ENCODE results near the gene EXOC3.
"Not testable (repeated sequence)": the region's sequence is repeated elsewhere in the genome, so short reads cannot be mapped to it uniquely, and the experiment has no call there.

Gene EXOC3

DNA sequence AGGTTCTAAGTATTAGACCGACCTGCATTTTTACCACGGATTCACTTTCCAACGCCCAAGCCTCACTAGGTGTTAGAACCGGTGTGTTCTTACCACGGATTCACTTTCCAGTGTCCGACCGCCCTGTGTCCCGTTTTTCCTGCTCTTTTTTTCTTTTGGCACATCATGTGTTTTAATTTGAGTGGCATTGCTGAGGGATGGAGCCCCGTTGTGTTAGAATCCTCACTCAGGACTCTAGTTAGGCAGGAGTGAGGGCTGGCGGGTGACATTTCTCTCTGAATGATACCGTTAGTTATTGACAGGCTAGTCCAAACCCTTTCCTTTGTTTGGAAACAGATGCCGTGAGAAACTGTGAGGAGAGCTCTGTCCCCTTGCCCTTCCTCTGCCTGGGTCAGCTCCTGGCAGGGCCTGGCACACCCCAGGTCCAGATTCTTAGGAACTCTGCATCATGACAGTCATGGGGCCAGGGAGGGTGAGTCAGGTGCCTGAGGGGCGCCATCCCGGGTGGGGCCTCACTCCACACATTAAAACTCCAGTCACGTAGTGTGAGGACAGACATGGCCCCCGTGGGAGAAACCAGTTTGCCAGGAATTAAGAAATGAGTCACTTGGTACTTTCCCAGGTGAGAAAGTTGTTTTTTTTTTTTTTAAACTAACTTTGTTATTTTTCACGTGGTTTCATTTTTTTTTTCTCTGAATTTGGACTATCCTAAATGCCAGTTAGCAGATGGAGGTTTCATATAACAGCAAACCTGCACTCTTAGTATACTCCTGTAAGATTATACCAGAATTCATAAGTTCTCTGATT, 15.8 kb downstream of the EXOC3 start:
- DNase-seq = no peak

DNA sequence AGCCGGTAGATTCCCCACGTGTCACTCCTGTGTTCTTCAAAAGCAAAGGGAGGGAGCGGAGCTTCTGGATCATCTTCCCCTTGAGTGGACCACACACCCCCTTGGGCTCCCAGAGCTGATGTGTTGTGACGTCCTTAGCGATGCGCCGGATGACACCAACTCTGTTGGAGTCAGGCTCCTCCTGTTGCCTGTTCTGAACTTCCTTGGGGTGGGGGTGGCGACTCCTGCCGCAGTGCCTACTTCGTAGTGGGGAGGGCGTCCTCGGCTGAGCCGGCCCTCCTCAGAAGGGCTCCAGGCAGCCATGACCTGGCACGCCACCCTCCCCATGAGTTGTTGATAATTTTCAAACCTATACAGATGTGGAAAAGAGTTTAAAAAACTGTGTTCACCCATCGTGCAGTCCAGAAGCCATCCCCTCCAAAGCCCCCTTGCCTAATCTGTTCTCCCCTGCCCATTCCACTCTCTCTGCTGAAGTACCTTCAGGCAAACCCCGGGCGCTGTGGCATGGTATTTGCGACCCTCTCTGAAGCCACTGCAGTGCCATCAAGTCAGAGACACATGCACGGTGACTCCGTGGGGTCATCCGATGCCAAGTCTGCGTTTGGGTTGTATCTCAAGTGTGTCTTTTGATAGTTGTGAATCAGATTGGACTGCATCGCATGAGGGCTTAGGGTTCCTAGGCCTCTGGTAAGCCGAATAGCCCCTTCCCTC, 16.7 kb downstream of the EXOC3 start:
- no peak for DNase-seq

DNA sequence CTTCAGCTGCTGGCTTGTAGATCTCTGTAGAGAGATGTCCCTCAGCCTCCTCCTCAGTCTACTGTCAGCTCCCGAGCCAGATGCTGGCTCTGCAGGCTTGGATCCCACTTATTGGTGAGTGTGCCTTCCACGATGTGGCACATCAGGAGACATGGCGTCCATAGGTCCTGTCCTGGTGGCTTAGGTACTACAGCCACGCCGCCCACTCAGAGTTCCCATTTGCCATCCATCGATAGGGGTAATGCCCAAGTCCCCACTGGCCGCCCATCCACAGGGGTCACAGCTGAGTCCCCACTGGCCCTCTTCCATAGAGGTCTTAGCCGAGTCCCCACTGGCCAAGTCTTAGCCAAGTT, 17.3 kb downstream of the EXOC3 start:
- DNase-seq = no peak

DNA sequence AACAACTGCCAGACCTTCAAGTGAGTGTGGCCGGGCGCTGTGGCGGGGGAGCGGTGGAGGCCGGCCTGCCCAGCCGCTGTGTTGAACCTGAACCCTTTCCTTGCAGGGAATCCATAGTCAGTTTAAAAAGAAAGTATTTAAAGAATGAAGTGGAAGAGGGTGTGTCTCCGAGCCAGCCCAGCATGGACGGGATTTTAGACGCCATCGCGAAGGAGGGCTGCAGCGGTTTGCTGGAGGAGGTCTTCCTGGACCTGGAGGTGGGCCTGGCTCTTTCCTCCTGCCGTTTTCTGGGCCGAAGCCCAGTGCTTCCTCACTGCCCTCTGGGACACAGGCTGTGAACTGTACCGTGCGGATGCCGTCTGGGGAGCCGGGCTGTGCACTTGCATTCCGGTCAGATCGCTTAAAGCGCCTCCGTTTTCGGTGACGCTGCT, 19.1 kb downstream of the EXOC3 start:
- DNase-seq = no peak

DNA sequence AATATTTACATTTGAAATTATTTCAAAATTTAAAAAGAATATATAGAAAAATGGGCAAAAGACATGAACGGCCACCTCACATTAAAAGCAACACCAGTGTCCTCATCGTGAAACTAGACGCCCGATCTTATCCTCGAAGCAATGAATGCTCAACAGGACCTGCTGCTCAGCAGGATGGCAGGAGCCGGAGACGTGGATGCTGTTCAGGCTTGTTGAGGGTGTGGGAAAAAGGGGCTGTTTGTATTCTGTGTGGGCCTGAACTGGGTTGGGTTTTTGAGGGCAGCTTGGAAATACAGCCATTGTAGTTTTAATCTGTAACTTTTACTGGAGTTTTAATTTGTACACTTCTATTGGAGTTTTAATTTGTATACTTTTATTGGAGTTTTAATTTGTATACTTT, 20.3 kb downstream of the EXOC3 start:
- no peak for DNase-seq

DNA sequence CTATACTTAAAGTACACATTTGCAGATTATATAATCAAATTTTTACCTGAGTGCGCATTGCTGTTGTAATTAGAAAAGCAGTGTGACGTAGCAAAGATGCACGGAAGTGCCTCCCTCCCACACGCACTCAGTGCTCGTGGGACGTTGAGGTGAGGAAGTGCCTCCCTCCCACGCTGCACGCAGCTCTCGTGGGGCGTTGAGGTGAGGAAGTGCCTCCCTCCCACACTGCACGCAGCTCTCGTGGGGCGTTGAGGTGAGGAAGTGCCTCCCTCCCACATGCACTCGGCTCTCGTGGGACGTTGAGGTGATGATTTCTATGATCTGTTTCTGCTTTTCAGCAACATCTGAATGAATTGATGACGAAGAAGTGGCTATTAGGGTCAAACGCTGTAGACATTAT, 21.0 kb downstream of the EXOC3 start:
- DNase-seq = no peak

DNA sequence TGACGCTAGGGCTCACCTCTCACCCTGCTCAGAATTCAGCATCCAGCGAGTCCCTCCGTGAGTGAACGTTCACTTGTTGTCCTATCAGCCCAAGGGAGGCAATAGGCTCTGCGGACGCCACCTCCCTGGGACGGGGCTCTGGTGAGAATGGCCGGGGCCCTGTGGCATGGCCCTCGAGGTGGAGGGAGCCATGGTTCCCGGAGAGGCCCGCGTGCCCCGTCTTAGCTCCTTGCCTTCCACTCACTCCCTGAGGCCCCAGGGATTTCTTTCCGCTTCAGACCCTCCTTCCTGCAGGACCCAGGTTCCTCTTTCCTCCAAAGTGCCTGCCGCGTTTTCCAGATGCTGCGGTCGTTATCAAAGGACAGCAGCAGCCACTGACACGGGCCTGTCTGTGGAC, 21.5 kb downstream of the EXOC3 start:
- no peak for DNase-seq

DNA sequence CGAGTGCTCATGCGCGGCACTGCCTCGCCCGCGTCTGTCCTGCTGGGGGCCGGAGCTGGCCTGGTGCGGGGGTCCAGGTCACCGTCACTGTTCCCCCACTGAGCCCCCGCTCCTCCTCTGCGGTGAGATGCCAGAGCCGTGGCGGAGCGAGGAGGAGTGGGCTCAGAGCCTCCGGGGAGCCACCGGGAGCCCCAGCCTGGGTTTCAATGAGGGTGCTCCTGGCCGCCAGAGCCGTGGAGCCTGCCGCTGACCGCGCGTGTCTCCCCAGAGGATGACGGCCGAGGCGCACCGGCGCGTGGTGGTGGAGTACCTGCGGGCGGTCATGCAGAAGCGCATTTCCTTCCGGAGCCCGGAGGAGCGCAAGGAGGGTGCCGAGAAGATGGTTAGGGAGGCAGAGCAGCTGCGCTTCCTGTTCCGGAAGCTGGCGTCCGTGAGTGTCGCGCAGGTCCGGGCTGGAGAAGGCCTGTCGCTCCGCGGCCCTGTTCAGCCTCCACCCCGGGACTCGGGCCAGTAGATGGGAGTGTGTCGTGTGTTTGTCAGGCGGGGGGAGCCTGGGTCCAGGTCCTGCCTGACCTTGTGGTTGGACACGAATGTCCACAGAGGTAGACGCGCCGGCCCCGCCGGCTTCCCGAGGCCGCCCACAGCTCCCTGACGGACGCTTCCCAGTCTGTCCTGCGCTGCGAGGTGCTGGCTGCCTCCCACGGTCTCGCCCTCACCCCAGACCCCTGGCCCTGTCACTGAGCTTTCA, 22.0 kb downstream of the EXOC3 start:
- no peak for DNase-seq

DNA sequence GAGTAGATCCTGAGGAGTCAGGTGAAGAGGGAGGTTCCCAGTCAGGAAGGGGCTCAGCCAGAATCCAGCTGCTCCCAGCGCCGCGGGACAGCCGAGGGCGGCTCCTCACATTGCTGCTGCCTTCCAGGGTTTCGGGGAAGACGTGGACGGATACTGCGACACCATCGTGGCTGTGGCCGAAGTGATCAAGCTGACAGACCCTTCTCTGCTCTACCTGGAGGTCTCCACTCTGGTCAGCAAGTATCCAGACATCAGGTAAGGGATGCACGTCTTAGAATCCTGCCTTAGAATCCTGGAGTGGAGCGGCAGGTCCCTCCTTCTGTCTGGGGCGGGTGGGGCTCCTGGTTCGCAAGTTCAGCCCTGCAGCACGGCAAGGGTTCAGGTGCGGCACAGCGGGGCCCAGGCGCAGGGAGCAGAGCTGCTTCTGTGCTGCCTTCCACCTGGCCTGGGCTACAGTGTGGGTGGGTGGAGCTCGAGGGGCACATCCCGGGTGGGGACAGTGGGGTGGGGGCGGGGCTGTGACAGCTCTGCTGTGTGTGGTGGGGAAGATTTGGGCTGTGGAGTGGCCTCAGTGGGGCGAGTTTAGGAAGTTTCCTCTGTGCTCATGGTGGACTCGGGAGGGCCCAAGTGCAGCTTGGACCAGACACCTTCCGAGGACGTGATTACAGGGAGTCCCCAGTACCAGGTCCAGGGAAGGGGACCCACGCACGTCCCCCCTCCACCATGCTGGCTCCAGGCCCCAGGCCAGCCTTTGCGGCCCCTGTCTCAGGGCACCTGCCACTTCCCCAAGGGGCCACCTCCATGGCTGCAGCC, 22.8 kb downstream of the EXOC3 start:
- DNase-seq = no peak

DNA sequence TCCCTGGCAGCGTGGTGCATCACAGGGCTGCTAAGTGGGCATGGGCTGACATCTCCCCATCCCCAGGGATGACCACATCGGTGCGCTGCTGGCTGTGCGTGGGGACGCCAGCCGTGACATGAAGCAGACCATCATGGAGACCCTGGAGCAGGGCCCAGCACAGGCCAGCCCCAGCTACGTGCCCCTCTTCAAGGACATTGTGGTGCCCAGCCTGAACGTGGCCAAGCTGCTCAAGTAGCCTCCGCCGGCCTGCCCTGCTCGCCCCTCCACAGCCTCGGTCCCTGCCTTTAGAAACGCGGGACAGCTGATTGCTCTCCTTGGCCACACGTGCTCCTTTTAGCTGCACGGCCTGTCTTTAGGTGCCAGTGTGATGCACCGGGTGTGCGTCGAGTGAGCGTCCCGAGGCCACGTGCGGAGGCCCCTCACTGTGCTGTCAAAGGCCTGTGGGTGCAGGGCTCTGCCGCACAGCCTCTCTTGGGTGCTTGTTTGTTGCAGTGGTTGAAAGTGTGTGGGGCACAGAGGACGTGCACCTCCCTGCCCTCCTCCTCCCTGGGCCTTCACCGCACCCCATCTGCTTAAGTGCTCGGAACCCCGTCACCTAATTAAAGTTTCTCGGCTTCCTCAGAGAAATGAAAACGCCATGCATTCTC, 23.8 kb downstream of the EXOC3 start:
- no peak for DNase-seq

DNA sequence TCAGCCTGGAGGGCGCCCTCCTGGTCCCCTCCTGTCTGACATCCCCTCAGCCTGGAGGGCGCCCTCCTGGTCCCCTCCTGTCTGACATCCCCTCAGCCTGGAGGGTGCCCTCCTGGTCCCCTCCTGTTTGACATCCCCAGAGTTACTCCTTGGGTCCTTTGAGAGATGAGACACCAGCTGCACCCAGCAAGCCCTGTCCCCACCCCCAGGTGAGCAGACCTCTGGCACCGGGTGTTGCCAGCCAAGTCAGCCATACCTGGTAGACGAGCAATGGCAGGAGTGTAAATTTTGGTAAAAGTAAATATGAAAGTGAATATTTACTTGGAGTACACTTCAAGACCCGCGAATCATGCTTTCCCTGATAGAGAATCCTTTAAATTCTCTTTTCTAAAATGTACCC, 25.4 kb downstream of the EXOC3 start:
- no peak for DNase-seq

DNA sequence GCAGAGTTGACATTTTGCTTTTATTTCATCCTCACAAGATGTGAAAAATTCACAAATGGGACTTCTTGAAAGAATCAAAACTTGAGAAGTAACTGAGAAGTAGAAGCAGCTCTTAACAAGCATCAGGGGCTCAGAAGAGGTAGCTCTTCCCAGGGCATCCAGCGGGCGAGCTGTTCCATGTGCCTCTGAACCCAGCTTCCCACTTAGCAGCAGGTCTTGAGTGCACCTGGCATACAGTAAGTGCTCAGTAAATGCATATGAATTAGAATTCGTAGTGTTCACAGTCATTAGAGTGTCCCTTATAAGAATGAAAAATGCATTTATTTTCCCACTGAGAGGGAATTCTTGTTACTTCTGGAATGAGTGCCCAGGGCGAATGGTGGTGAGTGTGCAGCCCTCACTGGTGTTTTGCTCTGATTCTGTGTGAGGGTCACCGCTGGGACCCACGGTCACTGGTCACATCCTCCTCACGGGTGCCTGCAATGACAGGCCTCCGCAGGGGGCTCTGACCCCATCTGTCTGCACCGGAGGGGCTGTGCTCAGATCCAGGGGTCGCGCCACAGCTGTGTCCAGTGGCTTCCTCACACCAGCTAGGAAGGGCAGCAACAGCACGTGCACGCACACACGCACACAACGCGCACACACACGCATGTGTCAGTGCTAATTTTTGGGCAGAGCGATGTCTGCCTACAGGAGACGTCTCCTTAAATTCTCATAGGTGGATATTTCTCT, 26.9 kb downstream of the EXOC3 start:
- DNase-seq = no peak

DNA sequence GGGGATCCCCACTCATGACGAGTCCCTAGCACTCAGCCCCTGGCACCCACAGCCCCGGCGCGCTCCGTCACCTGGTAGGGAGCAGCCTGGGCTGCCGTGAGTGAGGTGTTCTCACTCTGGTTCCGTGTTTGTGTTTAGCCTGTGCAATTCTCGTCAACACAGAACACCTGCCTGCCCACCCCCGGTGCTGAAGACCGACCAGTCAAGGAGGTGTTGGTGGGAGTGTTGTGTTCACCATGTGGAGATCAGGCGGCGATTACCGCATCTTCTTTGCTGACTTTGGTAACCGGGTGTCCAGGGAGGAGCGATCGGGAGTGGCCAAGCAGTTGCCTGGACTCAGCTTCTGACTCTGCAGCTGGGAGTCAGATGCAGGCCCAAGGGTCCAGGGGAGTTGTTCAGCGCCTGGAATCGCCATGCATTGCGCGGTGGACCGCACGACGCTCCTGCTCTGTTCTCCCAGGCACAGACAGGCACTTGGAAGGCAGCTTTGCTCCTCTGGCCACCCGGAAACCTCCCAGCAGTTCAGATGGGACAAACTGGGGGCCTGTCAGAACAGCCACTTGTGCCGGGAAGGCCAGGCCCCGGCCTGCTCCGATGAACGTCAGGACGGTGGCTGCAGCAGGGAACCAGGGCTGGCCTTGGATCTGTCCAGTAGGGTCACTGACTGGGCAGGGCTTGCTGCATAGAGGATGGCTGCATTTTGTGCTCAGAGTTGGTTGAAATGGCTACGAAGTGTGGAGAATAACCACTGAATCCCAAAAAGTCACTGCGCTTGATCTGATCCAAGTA, 28.2 kb downstream of the EXOC3 start:
- DNase-seq = no peak

DNA sequence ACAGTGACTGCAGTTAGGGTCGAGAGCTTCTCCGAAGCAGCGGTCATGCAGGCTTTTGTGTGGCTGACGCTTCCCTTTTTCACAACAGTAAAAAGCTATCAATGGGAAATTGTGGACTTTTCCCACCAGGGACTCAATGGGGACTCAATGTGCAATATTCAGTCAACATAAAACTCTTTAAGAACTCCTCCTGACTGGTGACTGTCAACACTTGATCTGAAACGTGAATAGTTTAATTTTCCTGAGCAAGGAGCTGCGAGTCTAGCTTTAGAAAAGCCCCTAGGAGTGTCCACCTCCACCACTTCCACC, 28.7 kb downstream of the EXOC3 start:
- DNase-seq = no peak

DNA sequence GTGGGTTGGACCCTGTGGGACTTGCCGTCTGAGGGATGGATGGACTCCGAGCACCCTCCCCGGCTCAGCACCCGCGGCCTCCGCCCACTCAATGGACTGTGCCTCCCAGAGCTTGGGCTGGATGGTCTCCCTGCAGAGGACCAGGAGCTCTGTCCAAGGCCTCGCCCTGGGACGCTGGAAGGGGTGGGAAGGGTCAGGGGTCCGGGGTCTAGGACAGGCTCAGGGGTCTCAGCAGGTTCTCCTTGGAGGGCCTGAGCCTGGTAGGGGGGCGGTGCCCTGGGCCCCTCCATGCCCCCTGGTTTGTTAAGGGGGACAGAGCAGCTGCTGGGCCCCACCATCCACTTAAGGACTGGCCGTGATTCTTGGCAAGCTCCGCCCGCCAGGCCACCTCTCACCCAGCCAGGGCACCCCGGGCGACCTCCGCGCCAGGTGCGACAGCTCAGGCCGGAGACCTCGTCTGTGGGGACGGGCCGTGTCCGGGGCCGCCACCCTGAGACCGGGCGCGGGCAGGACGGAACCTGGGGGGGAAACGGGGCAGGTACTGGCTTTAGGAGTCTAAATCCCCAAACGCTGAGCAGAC, 29.2 kb downstream of the EXOC3 start:
- no peak for DNase-seq

DNA sequence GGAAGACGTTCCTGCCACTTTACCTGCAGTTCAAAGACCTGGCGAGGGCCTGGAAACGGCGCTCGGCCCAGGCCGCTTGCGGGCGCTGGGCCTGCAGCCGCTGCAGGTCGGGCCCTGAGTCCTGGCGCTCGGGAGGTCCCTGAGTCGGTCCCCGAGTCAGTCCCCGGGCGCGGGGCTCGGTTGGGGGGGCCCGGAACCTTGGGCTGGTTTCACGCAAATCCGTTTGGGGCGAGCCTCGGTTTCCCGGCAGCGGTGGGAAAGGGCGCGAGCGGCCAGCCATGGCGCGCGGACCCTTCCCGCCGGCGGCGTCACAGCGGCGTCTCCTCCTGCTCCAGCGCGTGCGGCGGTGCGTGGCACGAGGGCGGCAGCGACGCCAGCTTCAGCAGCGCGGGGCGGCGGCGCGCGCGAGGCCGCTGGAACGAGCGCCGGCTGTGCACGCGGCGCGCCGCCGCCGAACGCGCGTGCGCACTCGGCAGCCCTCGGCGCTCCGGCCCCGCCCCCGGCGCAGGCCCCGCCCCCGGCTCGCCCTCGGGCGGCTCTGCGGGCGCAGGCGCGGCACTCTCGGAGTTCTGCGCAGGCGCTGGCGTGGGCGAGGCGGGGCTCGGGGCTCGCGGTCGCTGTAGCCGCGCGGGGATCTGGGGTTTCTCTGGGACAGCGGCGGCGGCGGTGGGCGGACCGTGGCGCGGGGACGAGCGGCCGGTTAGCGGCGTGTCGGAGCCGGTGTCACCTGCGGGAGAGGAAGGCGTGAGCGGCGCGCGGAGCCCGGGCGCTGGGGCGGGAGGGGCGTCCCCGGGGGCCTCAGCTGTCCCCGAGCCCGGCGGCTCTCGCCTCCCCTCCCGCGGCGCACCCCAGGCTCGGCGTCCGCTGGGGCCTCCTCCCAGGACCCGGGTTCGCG, 29.9 kb downstream of the EXOC3 start:
- peak; percentile 78 for DNase-seq

DNA sequence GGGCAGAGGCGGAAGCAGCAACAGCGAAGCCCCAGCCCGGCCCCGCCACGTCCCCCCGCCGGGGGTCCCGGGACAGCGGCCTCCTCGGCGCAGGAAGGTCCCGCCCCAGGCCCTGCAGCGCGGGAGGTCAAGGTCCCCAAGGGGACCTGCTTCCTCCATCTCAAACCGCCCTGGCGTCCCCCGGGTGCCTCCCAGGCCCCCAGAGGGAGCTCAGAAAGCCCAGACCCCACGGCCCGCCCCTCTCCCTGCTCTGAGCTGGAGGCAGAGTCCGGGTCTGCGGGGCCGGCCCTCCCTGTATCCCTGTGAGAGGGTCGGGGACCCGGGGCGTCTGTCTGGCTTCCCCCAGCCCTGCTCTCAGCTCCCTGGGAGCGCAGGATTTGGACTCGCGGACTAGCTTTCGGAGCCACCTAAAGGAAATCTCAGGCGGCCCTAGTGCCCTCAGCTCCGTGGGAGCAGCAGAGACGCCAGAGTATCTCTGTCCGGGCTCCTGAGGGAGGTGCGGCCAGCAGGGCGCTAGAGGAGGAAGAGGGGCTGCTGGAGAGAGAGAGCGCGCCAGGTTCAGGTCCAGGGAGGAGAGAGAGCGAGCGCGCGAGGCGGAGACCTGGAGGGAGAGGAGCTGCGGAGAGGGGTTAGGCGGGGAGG, 30.7 kb downstream of the EXOC3 start:
- DNase-seq = peak; percentile 13

DNA sequence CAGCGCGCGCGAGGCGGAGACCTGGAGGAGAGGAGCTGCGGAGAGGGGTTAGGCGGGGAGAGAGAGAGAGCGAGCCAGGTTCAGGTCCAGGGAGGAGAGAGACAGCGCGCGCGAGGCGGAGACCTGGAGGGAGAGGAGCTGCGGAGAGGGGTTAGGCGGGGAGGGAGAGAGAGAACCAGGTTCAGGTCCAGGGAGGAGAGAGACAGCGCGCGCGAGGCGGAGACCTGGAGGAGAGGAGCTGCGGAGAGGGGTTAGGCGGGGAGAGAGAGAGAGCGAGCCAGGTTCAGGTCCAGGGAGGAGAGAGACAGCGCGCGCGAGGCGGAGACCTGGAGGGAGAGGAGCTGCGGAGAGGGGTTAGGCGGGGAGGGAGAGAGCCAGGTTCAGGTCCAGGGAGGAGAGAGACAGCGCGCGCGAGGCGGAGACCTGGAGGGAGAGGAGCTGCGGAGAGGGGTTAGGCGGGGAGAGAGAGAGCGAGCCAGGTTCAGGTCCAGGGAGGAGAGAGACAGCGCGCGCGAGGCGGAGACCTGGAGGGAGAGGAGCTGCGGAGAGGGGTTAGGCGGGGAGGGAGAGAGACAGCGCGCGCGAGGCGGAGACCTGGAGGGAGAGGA, 31.4 kb downstream of the EXOC3 start:
- DNase-seq = not testable (repeated sequence)

All from HCEC 1CT (cell line).